Measurements from ENCODE around the gene PCK1. TPM values are rescaled to one million over a fixed set of nuclear protein-coding genes. Genes with fewer than 3 reads are reported as not detected.

Gene PCK1
- total and polyA plus RNA-seq, 9 donors, result 0.05 to 1.5 (median 0.16) TPM; not detected in 1

DNA sequence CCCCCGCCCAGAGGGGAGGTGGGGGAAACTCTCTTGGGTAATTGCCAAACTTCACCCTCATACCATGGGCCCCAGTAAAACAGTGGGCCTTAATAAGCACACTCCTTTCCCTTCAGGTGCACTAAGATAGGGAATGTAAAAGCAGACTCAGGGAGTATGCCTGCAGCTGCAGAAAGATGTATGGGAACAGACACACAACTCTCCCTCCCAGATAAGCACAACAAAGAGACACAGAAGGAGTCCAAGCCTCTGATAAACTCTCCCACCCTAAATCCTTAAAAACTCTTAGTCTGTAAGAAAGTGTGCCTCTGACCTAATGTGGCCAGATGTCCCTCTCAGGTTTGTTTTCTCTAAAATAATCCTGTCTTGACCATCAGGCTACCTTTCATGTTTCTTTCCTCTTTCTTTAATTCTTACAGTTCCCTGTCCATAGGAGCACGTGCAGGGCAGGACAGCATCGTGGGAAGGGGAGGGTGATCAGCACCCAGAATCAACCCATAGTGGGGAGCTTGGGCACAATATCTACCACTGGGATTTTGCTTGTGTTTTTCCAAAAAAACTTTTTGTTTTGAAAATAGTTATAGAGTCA lies 24.7 kb upstream of the PCK1 start:
- no peak for DNase-seq
- H3K4me3 ChIP-seq (ENCODE audit: low read length), result no peak overlapping the region
- no peaks in the 10 kb centered on the region for H3K36me3 ChIP-seq (ENCODE audit: control insufficient read depth, insufficient read depth, low read length)
- H3K4me1 ChIP-seq (ENCODE audit: control insufficient read depth, insufficient read depth, low read length), result no peaks in the 10 kb centered on the region
- H3K27ac ChIP-seq (ENCODE audit: low read length), result no peak overlapping the region
- peaks cover 3% of the 10 kb centered on the region for H3K9me3 ChIP-seq (replicated peaks; ENCODE audit: control insufficient read depth, low read depth, low read length)
- H3K27me3 ChIP-seq (ENCODE audit: control insufficient read depth, insufficient read depth, low read length), result peaks cover 11% of the 10 kb centered on the region
- 60% methylated on average over 1 of the region's 3 CpGs for WGBS (ENCODE audit: insufficient coverage)

GRCh38 chr20:57536771-57537724 lies 23.9 kb upstream of the PCK1 start:
- peaks cover 11% of the 10 kb centered on the region for H3K27me3 ChIP-seq (ENCODE audit: control insufficient read depth, insufficient read depth, low read length)
- no peak overlapping the region for H3K27ac ChIP-seq (ENCODE audit: low read length)
- no peaks in the 10 kb centered on the region for H3K36me3 ChIP-seq (ENCODE audit: control insufficient read depth, insufficient read depth, low read length)
- WGBS (ENCODE audit: insufficient coverage), result 100% methylated on average over 1 of the region's 4 CpGs
- no peak overlapping the region for H3K4me3 ChIP-seq (ENCODE audit: low read length)
- peaks cover 3% of the 10 kb centered on the region for H3K9me3 ChIP-seq (replicated peaks; ENCODE audit: control insufficient read depth, low read depth, low read length)
- H3K4me1 ChIP-seq (ENCODE audit: control insufficient read depth, insufficient read depth, low read length), result no peaks in the 10 kb centered on the region
- no peak for DNase-seq

GRCh38 chr20:57537822-57538221 lies 23.1 kb upstream of the PCK1 start:
- H3K4me3 ChIP-seq (ENCODE audit: low read length), result no peak overlapping the region
- no CpG with 5 or more reads among the region's 2 CpGs for WGBS (ENCODE audit: insufficient coverage)

GRCh38 chr20:57539889-57540288 lies 21.0 kb upstream of the PCK1 start:
- Histone ChIP-seq H3K9me3 (replicated peaks; ENCODE audit: control insufficient read depth, low read depth, low read length) (peaks cover 3% of the 10 kb centered on the region), H3K27me3 (ENCODE audit: control insufficient read depth, insufficient read depth, low read length) (peaks cover 17% of the 10 kb centered on the region), H3K4me1 (ENCODE audit: control insufficient read depth, insufficient read depth, low read length) (no peaks in the 10 kb centered on the region), H3K36me3 (ENCODE audit: control insufficient read depth, insufficient read depth, low read length) (no peaks in the 10 kb centered on the region), H3K4me3 (ENCODE audit: low read length) (no peak overlapping the region), H3K27ac (ENCODE audit: low read length) (no peak overlapping the region)
- WGBS (ENCODE audit: insufficient coverage), result 81% methylated on average over 6 of the region's 12 CpGs
- DNase-seq, result no peak

More at GRCh38 chr20:57537822-57538221, 23.1 kb upstream of the PCK1 start:
- H3K27me3 ChIP-seq (ENCODE audit: control insufficient read depth, insufficient read depth, low read length), result peaks cover 15% of the 10 kb centered on the region
- no peaks in the 10 kb centered on the region for H3K36me3 ChIP-seq (ENCODE audit: control insufficient read depth, insufficient read depth, low read length)
- no peaks in the 10 kb centered on the region for H3K4me1 ChIP-seq (ENCODE audit: control insufficient read depth, insufficient read depth, low read length)
- no peak for DNase-seq
- H3K9me3 ChIP-seq (replicated peaks; ENCODE audit: control insufficient read depth, low read depth, low read length), result peaks cover 3% of the 10 kb centered on the region
- no peak overlapping the region for H3K27ac ChIP-seq (ENCODE audit: low read length)

GRCh38 chr20:57540890-57541580 lies 19.9 kb upstream of the PCK1 start:
- Histone ChIP-seq H3K27ac (ENCODE audit: low read length) (no peak overlapping the region), H3K4me1 (ENCODE audit: control insufficient read depth, insufficient read depth, low read length) (no peaks in the 10 kb centered on the region), H3K36me3 (ENCODE audit: control insufficient read depth, insufficient read depth, low read length) (no peaks in the 10 kb centered on the region), H3K27me3 (ENCODE audit: control insufficient read depth, insufficient read depth, low read length) (peaks cover 12% of the 10 kb centered on the region), H3K9me3 (replicated peaks; ENCODE audit: control insufficient read depth, low read depth, low read length) (peaks cover 3% of the 10 kb centered on the region), H3K4me3 (ENCODE audit: low read length) (no peak overlapping the region)
- WGBS (ENCODE audit: insufficient coverage), result 70% methylated on average over 9 of the region's 17 CpGs
- no peak for DNase-seq

DNA sequence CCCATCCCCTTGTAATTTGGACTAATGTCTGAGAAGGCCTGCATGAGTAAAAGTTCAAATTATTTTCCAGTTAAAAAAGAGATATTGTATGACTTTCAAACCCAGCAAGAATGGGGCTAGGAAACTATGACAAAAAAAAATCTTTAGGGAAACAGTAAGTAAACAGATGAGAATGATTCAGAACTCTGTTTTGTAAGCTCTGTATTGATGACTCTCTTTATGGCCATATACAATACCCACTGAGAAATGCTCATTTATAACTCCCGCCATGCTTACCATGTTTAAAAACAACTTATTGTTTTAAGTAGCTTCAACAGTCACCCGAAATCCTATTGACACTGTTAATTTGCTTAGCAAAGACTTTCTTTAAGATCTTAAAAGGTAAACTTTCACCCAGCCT lies 17.2 kb upstream of the PCK1 start:
- DNase-seq, result no peak
- Histone ChIP-seq H3K4me3 (ENCODE audit: low read length) (no peak overlapping the region), H3K27me3 (ENCODE audit: control insufficient read depth, insufficient read depth, low read length) (peaks cover 10% of the 10 kb centered on the region), H3K27ac (ENCODE audit: low read length) (no peak overlapping the region), H3K9me3 (replicated peaks; ENCODE audit: control insufficient read depth, low read depth, low read length) (peaks cover under 1% of the 10 kb centered on the region), H3K4me1 (ENCODE audit: control insufficient read depth, insufficient read depth, low read length) (no peaks in the 10 kb centered on the region), H3K36me3 (ENCODE audit: control insufficient read depth, insufficient read depth, low read length) (no peaks in the 10 kb centered on the region)
- WGBS (ENCODE audit: insufficient coverage), result no CpG with 5 or more reads among the region's 2 CpGs

DNA sequence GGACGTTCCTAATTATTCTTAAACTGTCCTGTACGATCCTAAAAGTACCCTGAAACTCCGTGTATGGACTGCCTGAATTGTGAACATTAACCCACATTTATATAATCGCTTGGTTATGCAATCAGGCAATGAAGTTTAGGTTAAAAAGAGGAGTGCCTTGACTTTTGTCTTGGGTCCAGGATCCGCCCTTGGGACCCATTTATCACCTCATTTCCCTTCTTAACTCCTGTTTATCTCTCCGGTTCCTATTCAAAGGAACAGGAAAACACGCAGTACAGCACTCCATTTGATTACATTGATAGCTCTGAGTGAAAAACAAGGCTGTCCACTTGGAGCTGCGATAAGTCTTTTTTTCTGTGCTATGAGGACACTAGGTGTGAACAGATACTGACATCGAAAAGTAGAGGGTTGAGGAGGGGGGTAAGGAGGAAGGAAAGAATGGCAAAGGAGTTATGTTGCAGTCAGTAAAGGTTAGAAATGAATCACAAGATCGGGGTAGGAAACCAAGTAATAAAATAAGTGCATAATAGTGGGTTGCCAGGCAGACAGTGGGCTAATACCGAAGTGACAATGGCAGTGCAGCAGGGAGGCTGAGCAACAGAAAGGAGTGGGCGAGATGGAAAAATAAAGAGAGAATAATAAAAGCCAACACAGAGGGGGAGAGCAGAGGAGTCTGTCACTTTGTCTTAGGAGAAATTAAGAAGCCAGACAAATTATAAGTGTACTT lies 15.9 kb upstream of the PCK1 start:
- Histone ChIP-seq H3K4me1 (ENCODE audit: control insufficient read depth, insufficient read depth, low read length) (no peaks in the 10 kb centered on the region), H3K27me3 (ENCODE audit: control insufficient read depth, insufficient read depth, low read length) (peaks cover 10% of the 10 kb centered on the region), H3K36me3 (ENCODE audit: control insufficient read depth, insufficient read depth, low read length) (no peaks in the 10 kb centered on the region), H3K27ac (ENCODE audit: low read length) (no peak overlapping the region), H3K9me3 (replicated peaks; ENCODE audit: control insufficient read depth, low read depth, low read length) (no peaks in the 10 kb centered on the region), H3K4me3 (ENCODE audit: low read length) (no peak overlapping the region)
- DNase-seq, result peak; percentile 13
- WGBS (ENCODE audit: insufficient coverage), result 59% methylated on average over 8 of the region's 12 CpGs

GRCh38 chr20:57545927-57546662 lies 14.8 kb upstream of the PCK1 start:
- WGBS (ENCODE audit: insufficient coverage), result 87% methylated on average over 9 of the region's 12 CpGs
- Histone ChIP-seq H3K27ac (ENCODE audit: low read length) (no peak overlapping the region), H3K27me3 (ENCODE audit: control insufficient read depth, insufficient read depth, low read length) (peaks cover 14% of the 10 kb centered on the region), H3K9me3 (replicated peaks; ENCODE audit: control insufficient read depth, low read depth, low read length) (no peaks in the 10 kb centered on the region), H3K36me3 (ENCODE audit: control insufficient read depth, insufficient read depth, low read length) (no peaks in the 10 kb centered on the region), H3K4me1 (ENCODE audit: control insufficient read depth, insufficient read depth, low read length) (no peaks in the 10 kb centered on the region), H3K4me3 (ENCODE audit: low read length) (no peak overlapping the region)
- no peak for DNase-seq

DNA sequence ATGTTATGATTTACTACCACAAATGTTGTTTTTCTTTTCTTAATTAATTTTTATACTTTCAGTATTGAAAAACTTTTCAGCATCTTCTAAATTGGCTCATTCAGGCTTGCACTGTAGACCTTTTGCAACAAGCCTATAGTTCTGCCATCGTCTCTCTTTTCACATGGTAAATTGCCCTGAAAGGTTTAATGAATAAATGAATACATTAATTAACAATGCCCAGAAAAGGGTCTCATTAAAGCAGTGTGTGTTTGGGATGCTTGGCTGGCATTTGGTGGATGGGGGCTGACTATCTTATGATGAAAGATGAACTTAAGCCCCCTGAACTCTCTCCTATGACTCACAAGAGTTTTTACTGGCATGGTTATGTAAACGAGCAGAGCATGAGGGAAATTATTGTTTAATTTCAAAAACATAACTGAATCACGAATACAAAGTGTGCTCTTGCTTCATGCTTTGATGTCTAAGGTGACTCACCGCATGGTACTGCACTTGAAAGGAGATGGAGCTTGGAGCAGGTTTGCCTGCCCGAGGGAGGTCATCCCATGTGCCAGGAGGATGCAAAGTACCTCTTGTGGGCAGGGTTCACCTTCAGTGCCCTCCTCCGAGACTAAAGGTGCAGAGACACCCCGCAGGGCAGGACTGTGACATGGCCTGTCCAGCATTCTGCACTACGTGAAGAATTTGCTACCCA lies 13.8 kb upstream of the PCK1 start:
- H3K36me3 ChIP-seq (ENCODE audit: control insufficient read depth, insufficient read depth, low read length), result no peaks in the 10 kb centered on the region
- no peak overlapping the region for H3K4me3 ChIP-seq (ENCODE audit: low read length)
- H3K4me1 ChIP-seq (ENCODE audit: control insufficient read depth, insufficient read depth, low read length), result no peaks in the 10 kb centered on the region
- WGBS (ENCODE audit: insufficient coverage), result 88% methylated on average over 5 of the region's 8 CpGs
- H3K27me3 ChIP-seq (ENCODE audit: control insufficient read depth, insufficient read depth, low read length), result peaks cover 16% of the 10 kb centered on the region
- no peaks in the 10 kb centered on the region for H3K9me3 ChIP-seq (replicated peaks; ENCODE audit: control insufficient read depth, low read depth, low read length)
- H3K27ac ChIP-seq (ENCODE audit: low read length), result no peak overlapping the region
- no peak for DNase-seq

Measured in muscle of leg (tissue), 11 donors.